TTC549 (cell line): ENCODE data around the gene ZNG1B.
"Not testable (repeated sequence)": the region's sequence is repeated elsewhere in the genome, so short reads cannot be mapped to it uniquely, and the experiment has no call there.

Experiments
- FAIRE-seq: peaks from 2 replicates; lab custom pipeline; 2012; peaks lifted over from hg19 to GRCh38; lab: Jason Lieb, UNC

ZNG1B gene

GRCh38 chr2:113437508-113438465 lies at the start of gene ZNG1B:
Gene ZNG1B (plus strand): TSS chr2:113437691. CDS start chr2:113437869, 178 bp downstream.
- FAIRE-seq = not testable (repeated sequence)

- peak; percentile 93 for FAIRE-seq
These were observed 47.2 kb upstream of the ZNG1B start for GRCh38 chr2:113390124-113390849.

DNA sequence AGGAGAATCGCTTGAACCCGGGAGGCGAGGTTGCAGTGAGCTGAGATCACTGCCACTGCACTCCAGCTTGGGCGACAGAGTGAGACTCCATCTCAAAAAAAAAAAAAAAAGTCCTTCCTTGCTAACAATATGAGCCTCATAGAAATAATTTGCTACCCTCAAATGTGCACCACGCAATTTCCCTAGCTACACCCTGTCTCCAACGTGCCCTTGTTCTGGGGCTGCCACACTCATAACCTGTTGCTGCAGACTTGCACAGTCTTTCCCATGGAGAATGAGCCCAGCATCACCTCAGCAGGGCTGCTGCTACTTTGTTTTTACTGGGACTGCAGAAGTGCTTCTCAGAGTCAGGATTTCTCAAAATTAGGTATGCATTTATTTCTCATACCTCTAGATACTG lies 46.4 kb upstream of the ZNG1B start:
- no peak for FAIRE-seq

GRCh38 chr2:113406114-113406513 lies 31.4 kb upstream of the ZNG1B start:
- FAIRE-seq = no peak

DNA sequence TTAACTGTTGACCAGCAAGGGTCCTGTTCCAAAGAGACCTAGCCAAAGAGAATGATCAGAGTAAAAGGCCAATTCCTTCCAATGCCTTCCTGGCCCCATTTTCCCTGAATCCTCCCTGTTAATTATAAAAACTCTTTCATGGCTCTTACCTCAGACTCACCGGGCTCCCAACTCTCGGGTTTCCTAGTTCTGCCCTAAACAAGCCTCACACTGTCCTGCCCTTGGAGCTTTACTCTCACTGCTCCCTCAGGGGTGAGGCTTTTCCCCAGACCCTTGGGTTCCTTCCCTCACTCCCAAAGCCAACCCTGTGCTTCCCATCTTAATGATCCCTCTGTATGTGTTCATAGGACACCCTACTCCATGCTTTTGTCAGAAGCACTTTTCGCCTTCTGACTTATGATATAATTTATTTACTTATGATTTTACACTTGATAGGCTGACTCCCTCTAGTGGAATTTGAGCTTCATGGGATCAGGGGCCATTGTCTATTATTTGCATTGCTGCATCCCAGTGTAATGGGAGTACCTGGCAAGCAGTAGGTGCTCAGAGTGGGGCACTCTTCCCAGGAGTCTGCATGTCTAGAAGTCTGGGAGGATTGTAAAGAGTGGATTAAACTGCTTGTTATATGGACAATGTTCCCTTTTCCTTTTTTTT lies 29.9 kb upstream of the ZNG1B start:
- no peak for FAIRE-seq

GRCh38 chr2:113411725-113412352 lies 25.7 kb upstream of the ZNG1B start:
- FAIRE-seq = not testable (repeated sequence)

DNA sequence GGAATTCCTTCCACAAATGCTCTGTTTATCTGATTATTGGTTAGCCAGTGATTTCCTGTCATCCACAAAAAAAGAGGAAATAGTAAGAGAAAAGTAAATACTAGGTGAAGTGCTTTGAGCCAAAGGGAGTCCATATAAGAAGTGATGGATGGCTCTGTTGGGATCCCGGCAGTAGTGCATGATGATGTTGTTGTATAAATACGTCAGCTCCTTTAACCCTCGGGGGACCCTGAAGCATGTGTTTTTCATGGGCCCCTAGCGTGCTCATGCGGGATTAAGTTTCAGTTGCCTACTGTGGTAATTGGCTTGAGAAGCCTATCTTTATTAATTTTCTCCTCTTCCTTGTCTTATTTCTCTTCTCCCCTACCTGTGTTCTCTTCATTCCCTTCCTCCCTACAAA lies 24.7 kb upstream of the ZNG1B start:
- FAIRE-seq = not testable (repeated sequence)

DNA sequence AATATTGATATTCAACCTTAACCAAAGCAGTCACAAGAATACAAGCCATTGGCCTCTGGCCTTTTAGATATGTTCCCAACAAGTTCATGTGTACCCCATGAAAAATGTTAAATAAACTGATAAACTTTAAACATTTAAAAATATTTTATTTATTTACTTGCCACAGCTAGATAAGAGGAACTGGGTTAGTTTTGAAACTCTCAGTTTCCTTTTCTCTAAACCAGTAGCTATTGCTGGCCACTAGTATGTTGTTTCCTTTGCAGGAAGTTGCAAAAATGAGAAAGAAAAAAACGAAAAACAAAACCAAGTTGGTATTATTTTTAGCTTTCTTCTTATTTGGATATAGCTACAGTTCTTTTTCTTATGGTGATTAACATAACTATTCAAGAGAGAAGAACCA lies 5.7 kb upstream of the ZNG1B start:
- FAIRE-seq = not testable (repeated sequence)

DNA sequence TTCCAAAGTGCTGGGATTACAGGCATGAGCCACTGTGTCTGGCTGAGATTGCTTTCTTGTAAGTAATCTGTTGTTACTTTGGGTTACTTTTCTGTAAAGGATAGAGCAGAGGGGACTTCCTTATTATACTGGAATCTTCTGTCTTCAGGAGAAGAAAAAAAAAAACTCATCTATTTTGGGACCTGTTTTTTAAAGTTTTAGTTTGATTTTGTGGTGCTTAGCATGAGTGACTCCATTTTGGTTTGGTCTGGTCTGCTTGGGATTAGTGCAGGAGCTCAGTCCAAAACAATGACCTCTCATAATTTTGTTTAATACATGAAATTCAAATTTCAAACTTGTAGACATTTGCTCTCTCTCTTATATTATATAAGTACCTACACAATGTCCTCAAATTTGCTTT lies 4.0 kb upstream of the ZNG1B start:
- FAIRE-seq = not testable (repeated sequence)

DNA sequence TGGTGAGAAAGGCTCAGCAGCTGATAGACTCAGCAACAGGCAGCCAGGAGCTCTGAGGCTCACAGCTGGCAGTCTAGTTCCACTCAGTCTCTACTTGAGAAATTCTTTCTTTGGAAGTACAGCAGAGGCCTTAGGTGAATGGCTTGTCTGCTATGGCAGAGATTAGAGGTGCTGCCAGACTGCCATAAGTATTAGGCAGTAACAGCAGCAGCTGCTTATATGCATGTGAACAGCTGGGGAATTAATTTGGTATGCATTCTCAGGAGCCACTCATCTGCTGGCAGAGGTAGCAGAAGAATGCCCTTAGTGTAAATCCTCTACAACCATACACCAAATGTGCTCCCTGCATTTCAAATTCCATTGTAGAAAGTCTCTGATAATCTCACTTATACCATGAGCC lies 28.3 kb downstream of the ZNG1B start:
- not testable (repeated sequence) for FAIRE-seq

- not testable (repeated sequence) for FAIRE-seq
These were observed 39.3 kb downstream of the ZNG1B start for GRCh38 chr2:113476688-113477368.

DNA sequence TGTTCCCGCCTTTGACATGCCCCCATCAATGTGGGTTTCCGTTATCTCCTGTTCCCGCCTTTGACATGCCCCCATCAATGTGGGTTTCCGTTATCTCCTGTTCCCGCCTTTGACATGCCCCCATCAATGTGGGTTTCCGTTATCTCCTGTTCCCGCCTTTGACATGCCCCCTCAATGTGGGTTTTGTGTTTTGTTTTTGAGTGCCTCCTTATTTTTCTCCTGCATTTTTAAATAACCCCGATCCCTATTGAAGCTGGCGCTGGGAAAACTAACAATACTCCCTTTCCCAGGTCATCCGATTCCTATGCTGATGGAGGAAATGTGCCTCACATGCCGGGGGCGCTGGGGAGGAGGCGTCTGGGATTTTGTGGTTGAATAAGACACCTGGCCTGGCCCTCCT lies 59.0 kb downstream of the ZNG1B start:
- FAIRE-seq = not testable (repeated sequence)

- not testable (repeated sequence) for FAIRE-seq
These were observed 60.9 kb downstream of the ZNG1B start, which contains the start of gene FOXD4L1 for GRCh38 chr2:113498365-113498764. Gene FOXD4L1 (plus strand): TSS chr2:113498665. CDS start chr2:113499257, 592 bp downstream.

- not testable (repeated sequence) for FAIRE-seq
These were observed 61.8 kb downstream of the ZNG1B start for GRCh38 chr2:113499019-113499885.

DNA sequence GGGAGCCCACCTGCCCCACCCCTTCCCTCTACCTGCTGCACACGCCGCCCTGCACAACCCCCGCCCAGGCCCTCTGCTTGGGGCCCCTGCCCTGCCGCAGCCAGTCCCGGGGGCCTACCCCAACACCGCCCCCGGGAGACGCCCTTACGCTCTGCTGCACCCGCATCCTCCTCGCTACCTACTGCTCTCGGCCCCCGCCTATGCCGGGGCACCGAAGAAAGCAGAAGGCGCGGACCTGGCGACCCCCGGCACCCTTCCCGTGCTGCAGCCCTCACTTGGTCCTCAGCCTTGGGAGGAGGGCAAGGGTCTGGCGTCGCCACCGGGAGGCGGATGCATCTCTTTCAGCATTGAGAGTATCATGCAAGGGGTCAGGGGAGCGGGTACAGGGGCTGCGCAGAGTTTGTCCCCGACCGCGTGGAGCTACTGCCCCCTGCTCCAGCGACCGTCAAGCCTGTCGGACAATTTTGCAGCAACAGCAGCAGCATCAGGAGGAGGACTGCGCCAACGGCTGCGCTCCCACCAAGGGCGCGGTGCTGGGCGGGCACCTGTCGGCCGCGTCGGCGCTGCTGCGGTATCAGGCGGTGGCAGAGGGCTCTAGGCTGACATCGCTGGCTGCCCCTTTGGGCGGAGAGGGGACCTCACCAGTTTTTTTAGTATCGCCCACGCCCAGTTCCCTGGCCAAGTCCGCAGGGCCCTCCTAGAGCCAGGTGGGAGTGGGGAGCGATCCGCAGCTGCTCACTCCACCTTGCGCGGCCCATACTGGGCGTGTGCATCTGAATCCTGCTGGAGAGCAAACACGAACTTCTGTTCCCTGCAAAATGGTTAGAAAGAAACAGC lies 62.6 kb downstream of the ZNG1B start:
- not testable (repeated sequence) for FAIRE-seq

GRCh38 chr2:113500723-113501038 lies 63.2 kb downstream of the ZNG1B start:
- not testable (repeated sequence) for FAIRE-seq

- not testable (repeated sequence) for FAIRE-seq
These were observed 65.0 kb downstream of the ZNG1B start for GRCh38 chr2:113502216-113503093.
